ENCODE measurements around the gene ZG16B. TPM values are rescaled to one million over a fixed set of nuclear protein-coding genes. Genes with fewer than 3 reads are reported as not detected.
A peak's percentile ranks its signal among the peaks of the same experiment; 100 is the strongest.

ZG16B gene
- total and polyA plus RNA-seq, 2 of the 8 experiments (the other 6 are each of a cell fraction or from before 2014, with no cell fraction given): 0.11 TPM; not detected in 1

DNA sequence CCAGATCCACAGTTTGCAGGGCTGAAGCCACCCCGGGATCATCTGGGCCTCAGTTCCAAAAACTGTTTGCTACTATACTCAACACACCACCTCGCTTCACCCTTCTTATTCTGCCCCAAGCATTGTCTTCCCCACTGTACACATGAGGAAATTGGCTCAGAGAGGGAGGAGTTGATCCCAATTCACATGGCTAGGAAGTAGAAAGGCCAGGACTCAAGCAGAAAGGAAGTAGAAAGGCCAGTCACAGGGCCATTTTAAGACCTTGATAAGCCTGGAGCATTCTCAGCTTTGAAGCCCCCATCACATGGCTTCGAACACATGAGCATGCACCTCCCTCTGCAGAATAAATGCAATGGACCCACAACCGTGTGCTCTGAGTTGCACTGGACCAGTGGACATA, 35.5 kb downstream of the ZG16B start:
- Histone ChIP-seq H3K14ac (ENCODE audit: insufficient read length) (no peak overlapping the region), H2BK20ac (ENCODE audit: low read length) (no peak overlapping the region), H4K91ac (replicated peaks; ENCODE audit: insufficient read length, low read length) (no peak overlapping the region), H4K5ac (ENCODE audit: insufficient read length, low read depth, low read length) (no peak overlapping the region), H3K27me3 (replicated peaks in 1 of 4; ENCODE audit: control insufficient read depth in 3 of 4, extremely low read depth in 1 of 4, insufficient read depth in 3 of 4, low read length in 3 of 4) (peaks cover 7 to 40% (median 32%) of the 10 kb centered on the region in 4 experiments), H2BK12ac (ENCODE audit: low read depth, low read length) (no peak overlapping the region), H3K9me3 (ENCODE audit: insufficient read depth in 2 of 2, low read depth in 1 of 2, low read length in 1 of 2) (peaks cover 0 to 2% of the 10 kb centered on the region in 2 experiments; a peak in 1 of 4 replicates), H3K9ac (replicated peaks in 1 of 4; ENCODE audit: extremely low read depth in 1 of 4, low read depth in 3 of 4, low read length in 3 of 4) (no peak overlapping the region), H3K56ac (replicated peaks; ENCODE audit: insufficient read length, low read depth, low read length) (no peak overlapping the region), H4K20me1 (replicated peaks in 1 of 2; ENCODE audit: control insufficient read depth in 1 of 2, insufficient read depth in 2 of 2, low read length in 2 of 2) (peaks cover 0 to 2% of the 10 kb centered on the region in 2 experiments), H3K36me3 (ENCODE audit: control insufficient read depth in 2 of 4, insufficient read depth in 4 of 4, low read length in 3 of 4) (no peaks in the 10 kb centered on the region; a peak in 1 of 8 replicates), H3K4me1 (replicated peaks in 1 of 4; ENCODE audit: control insufficient read depth in 3 of 4, insufficient read depth in 4 of 4, low read length in 3 of 4) (no peaks in the 10 kb centered on the region), H3K4me2 (ENCODE audit: insufficient read depth in 1 of 2, low read depth in 2 of 2, low read length in 2 of 2) (no peak overlapping the region), H3K23me2 (ENCODE audit: low read depth, low read length) (peaks cover 2% of the 10 kb centered on the region; the same call in 1 of the 2 replicates), H3K27ac (ENCODE audit: low read depth, low read length) (no peak overlapping the region), H2BK15ac (ENCODE audit: low read length) (no peak overlapping the region), H3K4ac (replicated peaks; ENCODE audit: insufficient read length, low read depth, low read length) (no peak overlapping the region), H2BK5ac (ENCODE audit: low read depth, low read length) (no peak overlapping the region), H3K79me2 (ENCODE audit: control insufficient read depth in 1 of 2, insufficient read depth in 2 of 2, low read length in 2 of 2) (no peaks in the 10 kb centered on the region), H2AK5ac (ENCODE audit: low read depth, low read length) (no peak overlapping the region), H3K79me1 (ENCODE audit: low read depth, low read length) (no peaks in the 10 kb centered on the region), H2AFZ (ENCODE audit: low read length) (no peak overlapping the region), H2BK120ac (replicated peaks; ENCODE audit: low read depth, low read length) (no peak overlapping the region), H4K8ac (ENCODE audit: extremely low read depth, insufficient read depth, low read length) (no peak overlapping the region), H3K23ac (ENCODE audit: insufficient read length) (no peak overlapping the region), H3K18ac (ENCODE audit: extremely low read depth, low read length) (no peak overlapping the region), H3K4me3 (ENCODE audit: extremely low read depth in 1 of 4, insufficient read depth in 2 of 4, low read depth in 3 of 4, low read length in 4 of 4) (no peak overlapping the region)
- POLR2A ChIA-PET (ENCODE audit: partially characterized antibody): no interaction called here
- no peak for FAIRE-seq
- CTCF ChIA-PET (ENCODE audit: partially characterized antibody): interaction anchor here (0.5 to 7.4 kb wide), 7 partner anchors 11 to 1716 kb away, joined by 3 to 53 read pairs (median 3); partner anchors contain the start of gene PRSS21
- TF ChIP-seq, protein P1, sequence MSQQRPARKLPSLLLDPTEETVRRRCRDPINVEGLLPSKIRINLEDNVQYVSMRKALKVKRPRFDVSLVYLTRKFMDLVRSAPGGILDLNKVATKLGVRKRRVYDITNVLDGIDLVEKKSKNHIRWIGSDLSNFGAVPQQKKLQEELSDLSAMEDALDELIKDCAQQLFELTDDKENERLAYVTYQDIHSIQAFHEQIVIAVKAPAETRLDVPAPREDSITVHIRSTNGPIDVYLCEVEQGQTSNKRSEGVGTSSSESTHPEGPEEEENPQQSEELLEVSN (IDR thresholded peaks at IDR 0.05): no peak
- TF ChIP-seq SUZ12 (IDR thresholded peaks at IDR 0.05; ENCODE audit: low read length): peak; percentile 32; the same call in 1 of the 2 replicates
- no peak for DNase-seq (ENCODE audit: low read depth in 1 of 2, low spot score in 2 of 2)
- WGBS, 2 experiments (ENCODE audit: extremely low coverage in 1 of 2, insufficient coverage in 1 of 2, insufficient read length in 1 of 2, insufficient replicate concordance in 2 of 2, low coverage in 1 of 2, low lambda C conversion rate in 2 of 2, missing lambda C conversion rate in 1 of 2): 74% methylated on average over 4 of the region's 4 CpGs; no CpG with 5 or more reads in 1 of the 2 experiments

Data from H1 (cell line).